Measurements from ENCODE around the gene TMEFF1.
A peak's percentile ranks its signal among the peaks of the same experiment; 100 is the strongest.

GRCh38 chr9:100505564-100506159, 32.7 kb downstream of the TMEFF1 start:
- TF ChIP-seq CTCF (IDR thresholded peaks at IDR 0.05): peak; percentile 69
- no peak for TF ChIP-seq EZH2 (IDR thresholded peaks at IDR 0.05)
